GM12878 (cell line): ENCODE results near the gene SLC7A10. TPM values are rescaled to one million over a fixed set of nuclear protein-coding genes. Genes with fewer than 3 reads are reported as not detected.

Experiments used
- ATAC-seq: fragments of 200-7000 bp; cut with Tn5 transposase; 3 replicates; pipeline ENCODE4 v1.9.1; 2020; ENCODE audit warnings: mild to moderate bottlenecking, moderate library complexity
- BruUV-seq: library from RNA; stranded (reverse); fragments of 400-500 nt; replicated peaks from 2 replicates; lab custom pipeline; 2021; lab: Mats Ljungman, UMichigan
- CTCF ChIA-PET: fragments of 300-600 bp; sonication (Branson Sonifier 250); formaldehyde crosslinking; extraction: SDS; loops from one replicate; lab custom pipeline; 2021; ENCODE audit warnings: inconsistent platforms; lab: Yijun Ruan, JAX
- POLR2A ChIA-PET: fragments of 350-600 bp; formaldehyde crosslinking; extraction: SDS; loops from one replicate; lab custom pipeline; 2021; ENCODE audit warnings: inconsistent platforms; lab: Charles Lee
- RAD21 ChIA-PET: fragments of 300-600 bp; sonication (Branson Sonifier 250); formaldehyde crosslinking; loops from one replicate; lab custom pipeline; 2023; ENCODE audit warnings: antibody characterized with exemption; ENCODE audit not compliant: unreplicated experiment; lab: Charles Lee
- SMC1A ChIA-PET: fragments of 300-600 bp; sonication (Branson Sonifier 250); formaldehyde crosslinking; loops from one replicate; lab custom pipeline; 2023; ENCODE audit not compliant: unreplicated experiment, uncharacterized antibody; lab: Charles Lee
- DNase-seq: peaks from one replicate; pipeline ENCODE4 v3.0.0-alpha.2; 2011; ENCODE audit warnings: low read depth, low spot score
- FAIRE-seq: peaks from 3 replicates; lab custom pipeline; 2011; peaks lifted over from hg19 to GRCh38; lab: Jason Lieb, UNC
- H2AFZ ChIP-seq: 2 replicates; pipeline ENCODE4 v1.6.0; 2011; ENCODE audit warnings: low read depth, low read length, control low read depth; ENCODE audit not compliant: control insufficient read depth
- H3K27ac ChIP-seq: 2 replicates; pipeline ENCODE4 v1.5.1; 2011; ENCODE audit warnings: control low read depth; ENCODE audit not compliant: control insufficient read depth, insufficient read depth
- H3K27me3 ChIP-seq, 2 experiments: replicated peaks in 1 of 2; 2 replicates each; pipeline versions ENCODE4 v1.6.0 to v1.6.1; 2011; ENCODE audit warnings: low read length in 1 of 2; ENCODE audit not compliant: control insufficient read depth in 2 of 2, insufficient read depth in 2 of 2
- H3K36me3 ChIP-seq, 2 experiments: 2 replicates each; pipeline ENCODE4 v1.5.1; 2011; ENCODE audit warnings: low read length in 1 of 2; ENCODE audit not compliant: control insufficient read depth in 2 of 2, insufficient read depth in 2 of 2
- H3K4me1 ChIP-seq: 2 replicates; pipeline ENCODE4 v1.6.1; 2011; ENCODE audit warnings: mild to moderate bottlenecking, low read length, moderate library complexity, mixed read lengths; ENCODE audit not compliant: control insufficient read depth, insufficient read depth
- H3K4me2 ChIP-seq: 2 replicates; pipeline ENCODE4 v1.6.0; 2011; ENCODE audit warnings: control low read depth; ENCODE audit not compliant: control insufficient read depth, insufficient read depth
- H3K4me3 ChIP-seq: fragments of 200-600 bp; sonication (generic); 2 replicates; pipeline ENCODE4 v1.5.1; 2016
- H3K79me2 ChIP-seq: 2 replicates; pipeline ENCODE4 v1.6.0; 2011; ENCODE audit warnings: low read length; ENCODE audit not compliant: control insufficient read depth, insufficient read depth
- H3K9ac ChIP-seq: 2 replicates; pipeline ENCODE4 v1.8.0; 2011; ENCODE audit warnings: low read length, control low read depth, mixed read lengths; ENCODE audit not compliant: control insufficient read depth, insufficient read depth
- H3K9me3 ChIP-seq: replicated peaks from 3 replicates; pipeline ENCODE4 v1.5.1; 2011; ENCODE audit warnings: mild to moderate bottlenecking, low read length; ENCODE audit not compliant: control insufficient read depth, insufficient read depth
- H4K20me1 ChIP-seq: 2 replicates; pipeline ENCODE4 v1.6.0; 2011; ENCODE audit not compliant: control insufficient read depth, insufficient read depth
- BCL3 ChIP-seq: IDR thresholded peaks from 2 replicates; pipeline ENCODE4 v1.6.1; 2011; ENCODE audit warnings: borderline replicate concordance, low read depth, mild to moderate bottlenecking, moderate library complexity, low read length; ENCODE audit not compliant: insufficient read depth, poor library complexity, severe bottlenecking
- EZH2 ChIP-seq: IDR thresholded peaks from 2 replicates; pipeline ENCODE4 v1.6.1; 2012; ENCODE audit warnings: low read depth, mild to moderate bottlenecking, control low read depth, inconsistent platforms, low read length, borderline replicate concordance; ENCODE audit not compliant: control insufficient read depth
- POLR2AphosphoS2 ChIP-seq: IDR thresholded peaks from 2 replicates; pipeline ENCODE4 v1.6.1; 2011; ENCODE audit warnings: low read depth, mild to moderate bottlenecking, low read length, improper control_type of control experiment, moderate library complexity
- RUNX3 ChIP-seq: IDR thresholded peaks from 2 replicates; pipeline ENCODE4 v1.6.1; 2012; ENCODE audit warnings: low read length, inconsistent platforms
- WGBS: methylation state at CpG from one replicate; pipeline ENCODE4 v1.1.6; 2016; ENCODE audit warnings: low lambda C conversion rate; ENCODE audit not compliant: insufficient replicate concordance, insufficient coverage; ENCODE audit errors: missing lambda C conversion rate; 5-methylcytosine and 5-hydroxymethylcytosine counted together
- in situ Hi-C: fragments of 300-500 bp; cut with MboI; formaldehyde crosslinking; loops from 9 replicates; pipeline ENCODE4 v1.14.3; 2018; ENCODE audit warnings: mixed read lengths
- intact Hi-C: fragments of 100-400 bp; cut with micrococcal nuclease; formaldehyde crosslinking; loops from one replicate; pipeline ENCODE4 v1.14.2; 2022; ENCODE audit not compliant: unreplicated experiment
- polyA plus RNA-seq, 11 experiments: library from polyadenylated mRNA; depleted of rRNA in 4 of 11; unstranded in 6 of 11; stranded (reverse) in 5 of 11; fragments of >200 nt; fragmentation: Nextera tagmentation in 4 of 11; fragmentation: Illumina TruSeq in 1 of 11; extraction: Ambion mirVana in 4 of 11; extraction: Trizol in 1 of 11; gene quantifications; 1 replicate in 1 of 11; 2 replicates in 10 of 11; pipeline versions ENCODE4 v1.2.1 to v1.2.3, GENCODE V29; 2011 to 2016; ENCODE audit warnings: inconsistent platforms in 2 of 11, missing spikeins in 2 of 11, low read depth in 1 of 11
- total RNA-seq, 4 experiments: library from RNA; depleted of rRNA in 3 of 4; stranded (reverse); fragments of >200 nt in 3 of 4; fragmentation: Illumina TruSeq in 1 of 4; extraction: Trizol in 1 of 4; gene quantifications; 2 replicates each; pipeline versions ENCODE4 v1.2.1 to v1.2.3, GENCODE V29; 2013 to 2021

The SLC7A10 gene
- total and polyA plus RNA-seq, 10 of the 15 experiments (the other 5 are each of a cell fraction or from before 2014, with no cell fraction given) = not detected

DNA sequence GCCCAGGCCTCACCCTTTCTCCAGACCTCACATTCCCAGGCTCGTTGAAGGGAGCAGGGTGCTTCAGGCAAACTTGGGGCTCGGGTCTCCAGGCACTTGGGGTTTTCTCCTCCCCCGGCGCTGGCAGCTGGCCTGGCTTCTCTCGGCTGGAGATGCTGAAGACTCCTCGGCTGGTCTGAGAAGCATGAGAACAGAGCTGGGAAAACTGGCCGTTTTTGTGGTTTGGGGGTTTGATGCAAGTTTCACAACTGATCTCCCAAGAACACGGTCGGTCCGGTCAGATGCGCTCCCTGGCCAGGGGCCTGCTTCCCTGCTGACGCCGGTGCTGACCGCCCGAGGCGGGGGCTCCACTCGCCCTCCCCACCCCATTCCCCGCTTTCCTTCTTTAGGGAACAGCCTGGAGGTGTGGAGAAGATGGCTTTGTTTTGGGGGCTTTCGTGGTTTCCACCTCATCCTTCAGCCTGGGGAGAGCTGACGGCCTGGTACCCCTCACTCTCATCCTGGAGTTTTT is 41.4 kb upstream of the SLC7A10 start:
- POLR2A ChIA-PET = no interaction called here

DNA sequence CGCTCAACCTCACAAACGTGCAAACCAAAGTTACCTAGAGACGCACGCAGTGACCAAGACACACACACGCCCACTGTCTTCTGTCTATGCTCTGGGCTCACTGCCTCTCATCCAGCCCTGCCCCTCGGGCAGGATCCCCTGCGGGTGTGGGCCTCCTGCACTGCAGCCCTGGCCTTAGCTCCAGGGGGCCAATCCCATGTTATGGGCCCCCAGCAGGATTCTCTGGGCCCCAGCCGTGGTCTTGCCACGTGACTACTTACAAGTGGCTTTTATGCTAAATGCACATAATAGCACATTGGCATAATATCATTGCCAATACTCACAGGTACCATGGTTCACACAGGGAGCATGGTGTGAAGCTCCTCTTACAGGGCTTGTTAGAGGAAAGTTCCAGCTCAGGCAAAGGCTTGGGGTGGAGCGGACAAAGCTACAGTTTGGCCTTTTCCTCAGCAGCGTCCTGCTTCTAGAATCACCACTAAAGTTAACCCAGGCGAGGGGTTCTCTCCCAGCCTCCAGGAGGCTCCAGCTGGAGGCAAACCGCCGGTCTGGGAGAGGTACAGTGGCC is 39.3 kb upstream of the SLC7A10 start:
- CTCF ChIA-PET = no interaction called here
- FAIRE-seq (no peak), ATAC-seq (no peak), DNase-seq (no peak)
- H3K27ac ChIP-seq = no peak overlapping the region
- POLR2A ChIA-PET = no interaction called here
- 56% methylated on average over 14 of the region's 14 CpGs for WGBS
- no peaks in the 10 kb centered on the region; a peak in 1 of 4 replicates for H3K27me3 ChIP-seq
- TF ChIP-seq BCL3 = peak; percentile 12
- TF ChIP-seq EZH2 = no peak
- H3K9me3 ChIP-seq = no peaks in the 10 kb centered on the region
- H3K9ac ChIP-seq = no peak overlapping the region
- in situ Hi-C loops (no loop called here), intact Hi-C loops (no loop called here)
- BruUV-seq = no TSS peak
- H3K79me2 ChIP-seq = no peaks in the 10 kb centered on the region
- no peak overlapping the region for H3K4me3 ChIP-seq
- RAD21 ChIA-PET = no interaction called here
- no peaks in the 10 kb centered on the region for H3K36me3 ChIP-seq
- H3K4me1 ChIP-seq = peaks cover 11% of the 10 kb centered on the region
- H2AFZ ChIP-seq = no peak overlapping the region
- SMC1A ChIA-PET = no interaction called here
- no peaks in the 10 kb centered on the region for H4K20me1 ChIP-seq
- H3K4me2 ChIP-seq = no peak overlapping the region

More for the DNA sequence above, 41.4 kb upstream of the SLC7A10 start:
- peaks cover 8% of the 10 kb centered on the region for H3K4me1 ChIP-seq
- SMC1A ChIA-PET = no interaction called here
- H3K9ac ChIP-seq = no peak overlapping the region
- no peak for DNase-seq
- no peaks in the 10 kb centered on the region for H4K20me1 ChIP-seq
- H3K27me3 ChIP-seq = no peaks in the 10 kb centered on the region
- BruUV-seq = no TSS peak
- no peaks in the 10 kb centered on the region for H3K36me3 ChIP-seq
- intact Hi-C loops (no loop called here), in situ Hi-C loops (no loop called here)
- WGBS = 64% methylated on average over 19 of the region's 20 CpGs
- TF ChIP-seq RUNX3 (0 out of 2 replicates have a peak, but pooled peaks have one; percentile 17), POLR2AphosphoS2 (no peak)
- TF ChIP-seq, all 136 proteins: peak for 1
- no peak for FAIRE-seq
- no peak overlapping the region for H2AFZ ChIP-seq
- ATAC-seq = no peak
- H3K9me3 ChIP-seq = no peaks in the 10 kb centered on the region
- ChIA-PET CTCF (interaction anchor here (0.6 kb wide), 1 partner anchor 27 kb away, joined by 3 read pairs; no protein-coding TSS in a partner anchor), RAD21 (no interaction called here)
- no peak overlapping the region for H3K4me3 ChIP-seq
- no peak overlapping the region for H3K27ac ChIP-seq
- H3K4me2 ChIP-seq = no peak overlapping the region
- no peaks in the 10 kb centered on the region for H3K79me2 ChIP-seq
